GM12892 (cell line): Measurements from ENCODE around the gene IL6ST.

Source experiments
- POLR2A ChIP-seq: IDR thresholded peaks from 2 replicates; pipeline ENCODE4 v1.6.1; 2011; ENCODE audit warnings: low read depth, low read length, control low read depth
- TAF1 ChIP-seq: IDR thresholded peaks from 2 replicates; pipeline ENCODE4 v1.6.1; 2011; ENCODE audit warnings: low read depth, mild to moderate bottlenecking, control low read depth, low read length, borderline replicate concordance

DNA sequence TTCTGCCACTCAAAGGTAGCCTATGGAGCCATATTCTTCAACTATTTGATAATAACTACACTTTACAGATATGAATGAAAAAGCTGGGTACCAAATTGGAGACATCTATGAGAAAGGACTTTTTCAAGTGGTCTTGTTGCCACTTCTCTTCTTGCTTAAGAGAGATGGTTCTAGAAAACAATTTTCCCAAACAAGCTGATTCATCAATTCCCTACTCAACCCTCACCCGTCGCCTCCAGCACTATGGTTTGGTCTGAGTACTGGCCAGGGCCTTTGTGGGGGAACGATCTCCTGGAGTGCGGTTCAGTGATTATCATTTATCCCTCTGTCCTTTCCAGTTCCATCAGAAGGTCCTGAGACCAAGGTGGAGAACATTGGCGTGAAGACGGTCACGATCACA is 86.8 kb downstream of the IL6ST start:
- TF ChIP-seq TAF1, result no peak
- no peak for TF ChIP-seq POLR2A
